BE2C (cell line): ENCODE measurements around the gene MYOG.

Source experiments
- DNase-seq: peaks from one replicate; pipeline ENCODE4 v3.0.0-alpha.2; 2020
- H3K27me3 ChIP-seq: fragments of 250-450 bp; sonication (Bioruptor Pico); 2 replicates; pipeline ENCODE4 v1.5.1; 2020; ENCODE audit warnings: mild to moderate bottlenecking
- H3K36me3 ChIP-seq: fragments of 250-450 bp; sonication (Bioruptor Pico); 2 replicates; pipeline ENCODE4 v1.5.1; 2020; ENCODE audit warnings: mild to moderate bottlenecking
- H3K4me1 ChIP-seq: fragments of 250-450 bp; sonication (Bioruptor Pico); 2 replicates; pipeline ENCODE4 v1.5.1; 2020
- H3K4me3 ChIP-seq: 2 replicates; pipeline ENCODE4 v1.5.1; 2011; ENCODE audit warnings: low read depth, low read length
- H3K9me3 ChIP-seq: fragments of 250-450 bp; sonication (Bioruptor Pico); 2 replicates; pipeline ENCODE4 v1.5.1; 2020
- TF ChIP-seq, protein P1 (sequence below): IDR thresholded peaks from 2 replicates; pipeline ENCODE4 v1.5.1; 2012; ENCODE audit warnings: mild to moderate bottlenecking, low read depth, low read length

The MYOG gene

DNA sequence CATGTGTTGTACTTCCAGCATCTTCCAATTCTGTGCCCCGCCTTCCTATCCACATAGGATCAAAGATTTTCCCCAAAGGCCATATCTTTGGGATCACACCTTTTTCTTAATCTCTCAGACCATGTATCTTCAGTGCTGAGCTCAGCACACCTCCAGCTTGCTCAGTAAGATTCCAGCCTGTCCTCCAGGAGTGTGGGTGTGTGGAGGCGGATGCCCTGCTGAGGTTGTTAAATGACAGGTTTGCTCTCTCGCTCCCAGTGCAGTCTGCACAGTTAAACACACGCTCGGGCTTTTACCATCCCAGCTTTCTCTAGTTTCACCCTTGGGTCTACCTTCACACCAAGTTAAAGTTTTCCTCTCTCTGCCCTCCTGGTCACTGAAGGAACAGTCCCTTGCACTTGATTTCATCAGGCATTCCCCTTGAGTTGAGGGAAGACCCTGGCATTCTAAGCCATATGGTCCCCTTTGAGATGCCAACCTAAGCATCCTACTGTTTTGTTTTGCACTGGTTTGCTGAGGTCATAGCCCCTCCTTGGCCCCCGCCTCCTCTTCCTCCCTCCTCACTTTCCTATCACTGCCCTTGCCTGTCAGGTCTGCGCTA is 13.7 kb downstream of the MYOG start:
- DNase-seq, result no peak
- H3K4me3 ChIP-seq, result no peak overlapping the region
- H3K27me3 ChIP-seq, result no peaks in the 10 kb centered on the region
- TF ChIP-seq, protein P1, sequence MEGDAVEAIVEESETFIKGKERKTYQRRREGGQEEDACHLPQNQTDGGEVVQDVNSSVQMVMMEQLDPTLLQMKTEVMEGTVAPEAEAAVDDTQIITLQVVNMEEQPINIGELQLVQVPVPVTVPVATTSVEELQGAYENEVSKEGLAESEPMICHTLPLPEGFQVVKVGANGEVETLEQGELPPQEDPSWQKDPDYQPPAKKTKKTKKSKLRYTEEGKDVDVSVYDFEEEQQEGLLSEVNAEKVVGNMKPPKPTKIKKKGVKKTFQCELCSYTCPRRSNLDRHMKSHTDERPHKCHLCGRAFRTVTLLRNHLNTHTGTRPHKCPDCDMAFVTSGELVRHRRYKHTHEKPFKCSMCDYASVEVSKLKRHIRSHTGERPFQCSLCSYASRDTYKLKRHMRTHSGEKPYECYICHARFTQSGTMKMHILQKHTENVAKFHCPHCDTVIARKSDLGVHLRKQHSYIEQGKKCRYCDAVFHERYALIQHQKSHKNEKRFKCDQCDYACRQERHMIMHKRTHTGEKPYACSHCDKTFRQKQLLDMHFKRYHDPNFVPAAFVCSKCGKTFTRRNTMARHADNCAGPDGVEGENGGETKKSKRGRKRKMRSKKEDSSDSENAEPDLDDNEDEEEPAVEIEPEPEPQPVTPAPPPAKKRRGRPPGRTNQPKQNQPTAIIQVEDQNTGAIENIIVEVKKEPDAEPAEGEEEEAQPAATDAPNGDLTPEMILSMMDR, result no peak
- no peaks in the 10 kb centered on the region for H3K36me3 ChIP-seq
- H3K4me1 ChIP-seq, result no peaks in the 10 kb centered on the region; the same call in 1 of the 2 replicates
- H3K9me3 ChIP-seq, result no peaks in the 10 kb centered on the region; the same call in 1 of the 2 replicates

DNA sequence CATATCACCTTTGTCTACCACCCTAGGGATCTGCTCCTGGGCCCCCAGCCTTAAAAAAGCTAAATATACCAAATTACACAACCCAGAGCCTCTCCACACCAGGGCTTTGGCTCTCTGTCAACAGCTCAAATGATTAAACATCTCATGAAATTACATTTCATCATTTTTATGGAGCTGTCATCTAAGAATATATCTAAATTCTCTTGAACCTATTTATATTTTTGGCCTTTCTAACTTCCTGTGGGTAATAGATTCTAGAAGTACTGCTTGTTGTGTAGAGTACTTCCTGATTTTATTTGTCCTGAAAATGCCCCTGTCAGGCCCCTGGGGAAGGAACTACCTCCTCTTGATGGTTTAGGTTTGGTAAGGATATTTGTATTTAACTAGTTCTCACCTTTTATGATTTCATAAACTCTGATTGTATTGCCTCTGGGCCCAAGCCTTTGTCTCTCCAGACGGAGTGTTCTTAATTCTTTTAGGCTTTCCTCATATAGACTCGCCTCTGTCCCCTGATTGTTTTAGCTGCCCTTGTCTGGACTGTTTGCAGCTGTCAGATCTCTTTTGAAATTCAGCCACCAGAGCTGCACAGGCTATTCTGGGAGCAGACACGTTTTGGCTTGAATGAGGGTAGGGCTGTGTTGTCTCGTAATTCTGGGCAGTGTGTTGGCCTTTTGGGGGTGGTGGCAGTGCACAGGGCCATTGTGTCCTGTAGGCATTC is 16.6 kb downstream of the MYOG start:
- Histone ChIP-seq H3K27me3 (no peaks in the 10 kb centered on the region), H3K36me3 (no peaks in the 10 kb centered on the region), H3K9me3 (no peaks in the 10 kb centered on the region; the same call in 1 of the 2 replicates), H3K4me3 (no peak overlapping the region), H3K4me1 (peaks cover under 1% of the 10 kb centered on the region; the same call in 1 of the 2 replicates)
- peak; percentile 34 for DNase-seq
- TF ChIP-seq, protein P1, result no peak

DNA sequence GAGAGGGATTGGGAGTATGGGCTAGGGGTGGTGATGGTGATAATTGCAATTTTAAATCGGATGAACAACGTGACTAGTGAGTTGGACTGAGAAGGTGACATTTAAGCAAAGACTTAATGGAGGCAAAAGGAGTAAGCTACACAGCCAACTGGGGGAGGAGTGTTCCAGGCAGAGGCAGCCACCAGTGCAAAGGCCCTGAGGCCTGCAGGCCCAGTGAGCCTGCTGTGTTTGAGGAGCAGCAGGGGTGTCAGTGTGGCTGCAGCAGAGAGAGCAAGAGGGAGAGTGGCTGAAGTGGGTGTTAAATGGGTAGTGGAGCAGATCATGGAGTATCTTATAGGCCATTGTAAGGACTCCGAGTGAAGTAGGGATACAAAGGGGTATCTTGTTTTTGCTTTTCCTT is 18.8 kb downstream of the MYOG start:
- DNase-seq, result no peak
- Histone ChIP-seq H3K36me3 (no peaks in the 10 kb centered on the region), H3K4me3 (no peak overlapping the region), H3K9me3 (no peaks in the 10 kb centered on the region), H3K4me1 (peaks cover 11% of the 10 kb centered on the region), H3K27me3 (no peaks in the 10 kb centered on the region)
- TF ChIP-seq, protein P1, result no peak

DNA sequence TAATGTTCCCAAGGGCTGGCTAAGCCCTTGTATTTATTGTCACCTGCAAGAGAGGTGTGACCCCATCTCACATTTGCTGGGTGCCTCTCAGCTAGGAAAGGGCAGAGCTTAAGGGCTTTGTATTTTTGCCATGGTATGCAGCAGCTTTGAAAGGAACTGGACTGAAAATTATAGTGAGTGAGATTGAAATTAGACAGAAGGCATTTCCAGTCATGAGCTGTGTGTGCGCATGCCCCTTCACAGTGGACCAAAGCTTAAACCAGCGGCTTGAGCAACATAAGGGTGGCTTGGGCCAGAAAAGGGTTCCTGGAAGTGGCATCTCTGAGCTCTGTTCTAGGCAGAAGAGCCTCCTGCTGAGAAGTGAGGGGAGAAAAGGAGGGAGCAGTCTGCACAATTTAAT is 19.8 kb downstream of the MYOG start:
- Histone ChIP-seq H3K36me3 (no peaks in the 10 kb centered on the region), H3K4me3 (no peak overlapping the region), H3K9me3 (no peaks in the 10 kb centered on the region), H3K4me1 (peaks cover 11% of the 10 kb centered on the region), H3K27me3 (no peaks in the 10 kb centered on the region)
- no peak for DNase-seq
- TF ChIP-seq, protein P1, result no peak

- no peak for DNase-seq
- H3K36me3 ChIP-seq, result no peaks in the 10 kb centered on the region
- H3K4me3 ChIP-seq, result no peak overlapping the region
- TF ChIP-seq, protein P1, result no peak
- H3K4me1 ChIP-seq, result peaks cover 11% of the 10 kb centered on the region
- H3K9me3 ChIP-seq, result no peaks in the 10 kb centered on the region
- no peaks in the 10 kb centered on the region for H3K27me3 ChIP-seq
These were observed 20.6 kb downstream of the MYOG start for GRCh38 chr1:203065191-203065590.

DNA sequence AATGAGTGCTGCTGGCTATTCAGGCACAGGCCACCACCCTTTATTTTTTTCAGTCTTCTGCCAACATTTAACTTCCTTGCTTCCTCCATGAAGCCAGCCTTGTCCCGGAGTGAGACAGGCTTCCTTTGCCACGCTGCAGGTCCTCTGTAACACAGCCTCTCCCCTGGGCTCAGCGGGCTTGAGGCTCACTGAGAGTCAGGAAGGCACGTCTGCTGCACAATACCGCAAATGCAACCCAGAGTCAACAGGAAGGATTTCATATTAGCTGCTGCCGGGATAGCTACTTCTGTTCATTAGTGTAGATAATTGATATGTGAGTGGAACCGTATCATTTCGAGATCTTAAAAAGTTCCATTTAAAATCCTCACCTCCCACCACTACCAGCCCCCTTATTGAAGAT is 22.5 kb downstream of the MYOG start:
- Histone ChIP-seq H3K36me3 (no peaks in the 10 kb centered on the region), H3K27me3 (no peaks in the 10 kb centered on the region)

More for the DNA sequence above, 22.5 kb downstream of the MYOG start:
- H3K4me1 ChIP-seq, result peaks cover 15% of the 10 kb centered on the region
- TF ChIP-seq, protein P1, result no peak
- no peak overlapping the region for H3K4me3 ChIP-seq
- H3K9me3 ChIP-seq, result no peaks in the 10 kb centered on the region
- peak; percentile 55 for DNase-seq
